Hematopoietic multipotent progenitor cell treated with erythropoietin and hydrocortisone succinate and interleukin-3 and kit ligand, for 4 days (in vitro differentiated cells): ENCODE results near the gene NR3C2.

Experiments
- DNase-seq: peaks from one replicate; pipeline ENCODE4 v3.0.0-alpha.2; 2015

NR3C2 gene

DNA sequence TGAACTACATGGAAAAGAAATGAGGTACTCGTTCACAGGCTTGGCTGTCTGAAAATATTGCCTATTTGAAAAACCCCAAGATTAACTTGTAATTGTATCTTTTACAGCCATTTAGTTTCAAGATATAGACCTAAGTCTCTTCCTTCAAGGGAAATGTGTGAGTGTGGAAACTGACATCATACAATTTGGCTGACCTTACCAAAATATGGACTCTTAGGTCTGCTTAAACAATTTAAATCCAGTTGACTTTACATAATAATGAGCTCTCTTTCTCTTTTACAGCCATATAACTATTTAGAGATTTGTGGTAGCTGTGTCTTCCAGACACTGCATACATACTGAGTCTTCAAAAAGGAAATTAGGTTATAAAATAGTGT, 186.9 kb downstream of the NR3C2 start:
- no peak for DNase-seq

DNA sequence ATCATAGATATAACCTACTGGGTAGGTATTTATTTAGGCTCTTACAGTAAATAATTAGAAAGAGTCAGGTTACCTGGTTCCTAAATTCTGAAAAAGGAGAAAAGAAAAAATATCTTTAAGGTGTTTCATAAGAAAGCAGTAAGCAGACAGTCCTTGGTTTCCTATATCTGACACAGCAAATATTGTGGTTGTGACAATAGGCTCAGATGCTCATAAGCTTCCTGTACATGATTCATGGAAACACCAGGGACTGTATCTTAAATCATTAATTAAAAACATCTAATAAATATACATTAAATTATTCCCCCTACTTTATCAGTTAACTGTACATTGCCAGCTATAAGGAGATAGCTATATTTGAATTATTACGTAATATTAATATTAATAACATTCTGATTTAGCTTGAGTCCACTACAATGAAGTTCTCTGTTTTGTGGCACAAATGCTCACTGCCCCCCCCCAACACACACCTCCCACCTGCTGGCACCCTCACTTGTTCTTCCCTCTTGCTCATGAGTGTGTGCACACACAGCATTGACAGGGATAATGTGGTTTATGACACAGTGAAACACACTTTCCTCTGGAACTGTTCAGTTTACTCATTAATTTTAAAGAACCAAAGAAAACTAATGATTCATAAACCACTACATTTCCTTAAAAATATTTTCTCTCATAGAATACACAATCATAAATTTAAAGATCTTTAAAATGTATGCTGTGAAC, 187.4 kb downstream of the NR3C2 start:
- DNase-seq = no peak

- no peak for DNase-seq
Measured at GRCh38 chr4:148253768-148254167, 188.4 kb downstream of the NR3C2 start.

DNA sequence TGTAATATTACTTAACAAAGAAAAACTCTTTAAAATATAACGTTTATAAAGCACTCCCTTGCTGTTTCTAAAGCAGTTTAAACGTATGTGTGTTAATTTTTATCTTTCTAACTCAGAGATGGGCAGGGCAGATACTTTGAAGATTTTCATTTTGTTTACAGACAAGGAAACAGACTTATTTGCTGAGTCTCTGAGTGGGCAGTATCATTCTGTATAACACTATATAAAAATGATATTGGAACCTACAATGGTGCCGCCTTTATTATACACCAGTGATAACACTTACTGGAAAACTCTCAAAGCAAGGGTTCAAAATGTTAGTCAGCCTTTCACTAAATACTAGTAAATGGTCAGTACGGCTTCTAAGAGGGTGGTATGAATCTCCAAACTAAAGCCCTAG, 193.4 kb downstream of the NR3C2 start:
- no peak for DNase-seq

GRCh38 chr4:148245015-148245414, 197.2 kb downstream of the NR3C2 start:
- DNase-seq = no peak

DNA sequence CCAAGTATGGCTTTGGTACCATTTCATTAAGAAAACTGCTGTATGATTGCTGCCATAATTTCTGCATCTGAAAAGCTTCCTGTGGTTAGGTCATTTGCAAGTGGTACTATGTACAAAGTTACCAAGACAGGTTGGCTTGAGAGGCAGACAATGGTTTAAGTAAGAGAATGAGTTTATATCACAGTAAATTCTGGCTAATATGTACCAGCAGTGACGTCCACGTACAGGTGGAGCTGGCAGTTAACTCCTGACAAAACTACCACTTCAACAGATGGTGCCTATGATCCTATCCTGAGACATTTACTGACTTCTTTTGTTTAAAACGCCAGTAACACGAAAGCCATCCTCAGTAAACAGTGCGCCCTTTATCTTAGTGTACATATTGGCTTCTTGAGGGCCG, 198.4 kb downstream of the NR3C2 start:
- no peak for DNase-seq

GRCh38 chr4:148240241-148240640, 202.0 kb downstream of the NR3C2 start:
- DNase-seq = no peak

DNA sequence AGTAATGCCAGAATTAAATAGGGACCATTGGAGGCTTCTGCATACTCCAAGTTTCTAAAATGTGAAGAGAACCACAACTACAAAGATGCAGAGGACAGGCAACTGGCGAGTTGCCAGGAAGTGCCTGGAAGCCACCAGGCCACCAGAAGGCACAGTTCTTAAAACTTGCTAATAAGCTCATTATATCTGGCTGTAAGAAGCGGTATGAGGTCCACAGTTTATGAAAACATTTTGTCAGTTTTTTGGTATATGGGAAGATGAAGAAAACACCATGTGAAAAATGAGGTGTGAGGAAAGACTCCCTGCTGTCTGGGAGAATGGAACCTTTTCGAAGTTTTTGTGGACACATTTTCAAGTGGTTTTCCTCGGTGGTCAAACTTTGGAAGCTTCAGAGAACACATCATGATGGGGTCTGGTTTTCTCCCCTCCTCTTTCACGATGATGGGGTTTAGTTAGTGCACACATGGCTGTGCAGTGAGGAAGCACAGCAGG, 202.7 kb downstream of the NR3C2 start:
- peak; percentile 41 for DNase-seq

- no peak for DNase-seq
Measured at GRCh38 chr4:148238811-148239493, 203.3 kb downstream of the NR3C2 start.

GRCh38 chr4:148238086-148238485, 204.1 kb downstream of the NR3C2 start:
- DNase-seq = no peak

- no peak for DNase-seq
Measured at GRCh38 chr4:148235809-148236208, 206.4 kb downstream of the NR3C2 start.

GRCh38 chr4:148229798-148230197, 212.4 kb downstream of the NR3C2 start:
- no peak for DNase-seq

- DNase-seq = no peak
Measured at GRCh38 chr4:148229028-148229427, 213.2 kb downstream of the NR3C2 start.

- DNase-seq = no peak
Measured at GRCh38 chr4:148227147-148227546, 215.1 kb downstream of the NR3C2 start.

DNA sequence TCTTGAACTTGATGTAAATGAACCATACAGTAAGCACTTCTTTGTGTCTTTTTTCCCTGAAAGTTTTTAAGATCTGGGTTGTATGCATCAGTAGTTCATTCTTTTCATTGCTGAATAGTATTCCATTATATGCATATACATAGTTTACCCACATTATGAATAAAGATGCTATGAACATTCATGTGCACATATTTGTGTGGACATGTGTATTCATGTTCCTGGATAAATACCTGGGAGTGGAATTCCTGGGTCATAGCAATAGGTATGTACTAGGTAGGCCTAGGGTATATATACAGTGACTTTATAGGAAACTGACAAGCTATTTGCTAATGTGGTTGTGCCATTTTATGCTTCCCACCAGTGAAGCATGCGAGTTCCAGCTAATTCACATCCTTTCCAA, 215.9 kb downstream of the NR3C2 start:
- no peak for DNase-seq

DNA sequence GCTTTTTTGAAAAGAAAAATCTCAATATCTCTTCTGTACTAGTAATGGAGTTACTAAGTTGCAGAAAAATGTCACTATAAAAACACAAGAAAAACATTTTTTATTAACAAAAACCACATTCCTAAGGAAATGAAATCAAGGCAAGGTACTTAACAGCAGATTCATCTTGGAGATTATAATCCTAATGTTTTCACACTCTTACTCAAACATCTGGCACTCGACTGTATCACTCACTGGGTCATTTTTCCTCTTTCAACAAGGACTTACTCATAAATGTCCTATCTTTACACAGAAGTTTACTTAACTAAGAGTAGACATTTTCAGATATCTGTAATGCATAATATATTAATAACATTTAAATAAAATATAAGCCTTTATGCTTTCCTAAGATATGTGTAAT, 216.6 kb downstream of the NR3C2 start:
- DNase-seq = no peak

GRCh38 chr4:148224476-148224875, 217.7 kb downstream of the NR3C2 start:
- DNase-seq = no peak

GRCh38 chr4:148222991-148223660, 219.1 kb downstream of the NR3C2 start:
- DNase-seq = no peak

DNA sequence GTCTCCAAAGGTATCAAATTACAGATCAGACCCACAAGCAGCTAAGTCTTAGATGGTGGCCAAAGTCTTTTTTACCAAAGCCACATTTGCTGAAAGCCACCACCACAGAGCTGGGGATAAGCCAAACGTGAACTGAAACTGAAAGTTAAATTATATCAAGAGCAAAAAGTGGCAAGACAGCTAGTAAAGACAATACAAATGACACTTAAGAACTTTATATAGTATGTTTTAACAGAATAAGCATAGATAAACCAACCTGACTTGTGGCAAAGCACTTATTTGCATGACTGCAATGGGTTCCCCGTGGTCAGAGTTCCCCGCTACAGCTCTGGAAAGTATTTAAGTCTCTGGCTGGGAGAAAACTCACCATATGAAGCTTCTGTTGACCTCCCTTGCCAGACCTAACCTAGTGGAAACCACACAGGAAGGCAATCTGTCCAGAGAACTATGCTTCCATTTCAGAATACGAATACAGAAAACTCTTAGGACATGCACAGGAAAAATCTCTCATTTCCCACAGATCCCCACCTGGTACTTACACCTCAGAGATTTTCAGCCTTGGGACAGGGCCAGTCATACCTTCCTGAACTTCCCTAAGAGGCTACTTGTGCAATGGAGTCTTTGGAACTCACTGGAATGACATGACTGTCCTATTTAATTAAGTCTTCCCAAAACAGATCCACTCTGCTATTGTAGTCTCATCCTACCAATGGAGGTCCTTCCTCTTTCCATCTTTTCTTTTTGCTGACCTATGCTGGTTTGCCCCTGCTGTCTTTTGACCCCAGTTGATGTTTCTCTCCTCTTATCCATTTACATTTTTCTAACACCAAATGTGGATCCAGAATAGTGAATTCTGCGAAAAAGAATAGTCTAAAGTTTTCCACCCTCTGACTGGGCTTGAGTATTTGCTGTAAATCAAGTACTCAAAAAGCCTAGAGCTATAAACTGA, 225.1 kb downstream of the NR3C2 start:
- peak; percentile 60 for DNase-seq

- DNase-seq = no peak
Measured at GRCh38 chr4:148216321-148216720, 225.9 kb downstream of the NR3C2 start.

DNA sequence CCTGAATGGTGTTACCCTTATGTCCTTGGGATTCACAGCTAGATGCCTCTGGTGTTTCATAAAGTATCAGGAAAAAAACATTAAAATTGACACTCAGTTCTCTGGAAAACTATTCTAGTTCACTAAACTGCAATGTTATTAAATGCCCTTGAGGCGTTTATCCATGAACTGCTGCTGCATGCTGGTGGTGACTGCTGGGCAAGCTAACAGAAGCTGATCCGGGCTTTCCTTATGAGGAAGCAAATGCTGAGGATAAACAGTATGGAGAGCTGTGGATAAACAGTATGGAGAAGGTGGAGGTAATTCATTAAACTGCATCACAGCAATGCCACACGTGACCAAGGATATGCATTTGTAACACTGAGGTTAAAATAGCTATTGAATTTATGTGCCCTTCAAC, 227.0 kb downstream of the NR3C2 start:
- no peak for DNase-seq

GRCh38 chr4:148214529-148215166, 227.6 kb downstream of the NR3C2 start:
- DNase-seq = no peak
